Measurements from ENCODE around the gene SCML1.

DNA sequence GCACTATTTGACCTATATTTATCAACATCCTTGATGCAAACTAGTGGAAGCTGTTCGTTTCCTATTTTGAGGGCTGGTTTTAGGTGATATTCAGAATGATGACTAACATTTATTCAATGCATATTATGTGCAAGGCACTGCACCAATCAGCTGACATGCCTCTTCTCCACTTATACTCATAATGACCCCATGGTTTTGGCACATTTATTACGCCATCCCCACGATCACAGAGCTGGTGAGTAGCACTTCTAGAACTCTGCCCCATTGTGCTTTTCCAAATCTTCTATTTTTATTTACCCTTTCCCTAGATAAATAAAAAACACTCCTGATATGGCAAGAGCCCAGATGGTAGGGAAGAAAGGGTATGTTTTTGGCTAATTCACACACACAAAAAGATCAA, 13.1 kb downstream of the SCML1 start:
- TF ChIP-seq, protein P1, sequence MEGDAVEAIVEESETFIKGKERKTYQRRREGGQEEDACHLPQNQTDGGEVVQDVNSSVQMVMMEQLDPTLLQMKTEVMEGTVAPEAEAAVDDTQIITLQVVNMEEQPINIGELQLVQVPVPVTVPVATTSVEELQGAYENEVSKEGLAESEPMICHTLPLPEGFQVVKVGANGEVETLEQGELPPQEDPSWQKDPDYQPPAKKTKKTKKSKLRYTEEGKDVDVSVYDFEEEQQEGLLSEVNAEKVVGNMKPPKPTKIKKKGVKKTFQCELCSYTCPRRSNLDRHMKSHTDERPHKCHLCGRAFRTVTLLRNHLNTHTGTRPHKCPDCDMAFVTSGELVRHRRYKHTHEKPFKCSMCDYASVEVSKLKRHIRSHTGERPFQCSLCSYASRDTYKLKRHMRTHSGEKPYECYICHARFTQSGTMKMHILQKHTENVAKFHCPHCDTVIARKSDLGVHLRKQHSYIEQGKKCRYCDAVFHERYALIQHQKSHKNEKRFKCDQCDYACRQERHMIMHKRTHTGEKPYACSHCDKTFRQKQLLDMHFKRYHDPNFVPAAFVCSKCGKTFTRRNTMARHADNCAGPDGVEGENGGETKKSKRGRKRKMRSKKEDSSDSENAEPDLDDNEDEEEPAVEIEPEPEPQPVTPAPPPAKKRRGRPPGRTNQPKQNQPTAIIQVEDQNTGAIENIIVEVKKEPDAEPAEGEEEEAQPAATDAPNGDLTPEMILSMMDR (IDR thresholded peaks at IDR 0.05) = no peak
- TF ChIP-seq POLR2A (IDR thresholded peaks at IDR 0.05) (no peak), EP300 (IDR thresholded peaks at IDR 0.05) (no peak), POLR2AphosphoS5 (IDR thresholded peaks at IDR 0.05) (no peak)

Data from upper lobe of left lung (tissue), 4 donors.